Natural killer cell treated with Interleukin-12 subunit alpha and Interleukin-12 subunit beta and Interleukin-15 and Interleukin-18, amount 100 ng/mL, for 72 hours (primary cell): ENCODE data around the gene LMTK2. TPM values are rescaled to one million over a fixed set of nuclear protein-coding genes. Genes with fewer than 3 reads are reported as not detected.

Experiments
- ATAC-seq, 2 donors: fragments of 150-1000 bp; cut with Tn5 transposase in 1 of 2; sonication (Bioruptor Pico), chemical (Tn5 transposase) in 1 of 2; 2 replicates each; pipeline ENCODE4 v1.10.0; 2021
- DNase-seq: peaks from one replicate; pipeline ENCODE4 v3.0.0; 2022; ENCODE audit warnings: low spot score
- H3K27ac Mint-ChIP-seq, 2 donors: 1 replicate in 1 of 2; 2 replicates in 1 of 2; pipeline ENCODE4 v1.8.0; 2022; ENCODE audit warnings: mixed read lengths in 2 of 2, mild to moderate bottlenecking in 1 of 2, moderate library complexity in 1 of 2
- H3K27me3 Mint-ChIP-seq, 2 donors: 1 replicate in 1 of 2; 2 replicates in 1 of 2; pipeline ENCODE4 v1.8.0; 2022; ENCODE audit warnings: mixed read lengths in 2 of 2
- H3K36me3 Mint-ChIP-seq: one replicate; pipeline ENCODE4 v1.8.0; 2022; ENCODE audit warnings: mixed read lengths
- H3K4me1 Mint-ChIP-seq, 2 donors: 1 replicate in 1 of 2; 2 replicates in 1 of 2; pipeline ENCODE4 v1.8.0; 2022; ENCODE audit warnings: low read depth in 2 of 2, mixed read lengths in 2 of 2, mild to moderate bottlenecking in 1 of 2
- H3K4me3 Mint-ChIP-seq: one replicate; pipeline ENCODE4 v1.8.0; 2022; ENCODE audit warnings: mixed read lengths
- H3K9me3 Mint-ChIP-seq: 2 replicates; pipeline ENCODE4 v1.8.0; 2022; ENCODE audit warnings: mixed read lengths
- total RNA-seq, 2 donors: library from RNA; stranded (reverse); gene quantifications; one replicate each; pipeline ENCODE4 v1.2.3, GENCODE V29; 2022

The LMTK2 gene
- total RNA-seq, 2 donors from 2014 or later, result 26.7 to 31.0 TPM

DNA sequence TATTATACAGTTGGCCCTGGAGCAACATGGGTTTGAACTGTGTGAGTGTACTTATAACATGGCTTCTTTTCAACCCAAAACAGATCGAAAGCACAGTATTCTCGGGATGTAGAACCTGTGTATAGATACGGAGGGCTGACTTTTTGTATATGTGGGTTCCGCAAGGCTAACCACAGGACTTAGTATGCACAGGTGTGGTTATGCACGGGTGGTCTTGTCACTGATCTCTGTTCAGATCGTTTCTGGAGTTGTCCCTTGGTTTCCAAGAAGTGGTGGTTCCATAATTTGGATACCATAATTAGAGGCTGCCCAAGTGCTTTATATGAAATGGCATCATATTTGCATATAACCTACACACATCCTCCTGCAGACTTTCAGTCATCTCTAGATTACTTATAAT lies 93.7 kb downstream of the LMTK2 start:
- peaks cover 28% of the 10 kb centered on the region in 2 donors for H3K4me1 Mint-ChIP-seq

DNA sequence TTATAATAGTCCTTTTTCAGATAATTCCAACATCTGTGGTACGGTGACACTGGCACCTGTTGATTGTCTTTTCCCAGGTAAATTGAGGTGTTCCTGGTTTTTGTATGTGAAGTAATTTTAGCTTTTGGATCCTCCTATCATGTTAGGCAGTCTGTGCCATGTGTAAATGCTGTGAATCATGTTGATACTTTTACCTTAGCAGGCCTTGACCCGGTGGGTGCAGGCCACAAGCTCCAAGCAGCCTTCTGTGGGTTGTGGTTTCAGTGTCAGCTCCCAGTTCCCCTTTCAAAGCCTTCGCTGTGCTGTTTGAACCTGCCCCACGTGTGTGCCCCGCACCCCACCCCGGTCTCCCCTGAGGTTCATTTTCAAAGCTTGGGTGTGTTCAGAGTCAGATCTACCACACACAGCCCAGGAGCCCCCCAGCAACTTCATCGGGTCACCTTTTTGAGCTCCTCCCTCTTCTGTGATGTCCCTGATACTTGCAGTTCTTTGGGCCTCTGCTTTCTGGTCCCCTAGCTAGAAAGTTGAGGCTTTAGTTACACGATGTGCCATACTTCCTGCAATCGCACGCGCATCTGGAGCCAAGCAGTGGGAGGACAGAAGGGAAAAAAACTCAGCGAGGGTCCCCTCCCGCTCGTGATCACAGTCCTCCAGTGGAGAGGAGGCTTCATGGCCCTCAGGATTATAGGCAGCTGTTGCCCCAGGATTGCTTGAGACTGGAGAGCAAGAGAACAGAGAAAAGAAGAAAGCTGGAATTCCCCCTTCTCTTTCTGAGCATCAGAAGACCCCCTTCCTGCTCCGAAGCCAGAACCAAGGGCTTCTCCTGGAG lies 95.9 kb downstream of the LMTK2 start:
- ATAC-seq, result peak; percentile 83 to 87
- peaks cover 28% of the 10 kb centered on the region in 2 donors for H3K4me1 Mint-ChIP-seq
- no peaks in the 10 kb centered on the region for H3K27me3 Mint-ChIP-seq
- peak overlapping the region; percentile 54 for H3K4me3 Mint-ChIP-seq
- peaks cover 26% of the 10 kb centered on the region for H3K36me3 Mint-ChIP-seq
- no peaks in the 10 kb centered on the region for H3K9me3 Mint-ChIP-seq
- DNase-seq, result no peak
- peak overlapping the region; percentile 7 to 27 for H3K27ac Mint-ChIP-seq

More for the DNA sequence above, 93.7 kb downstream of the LMTK2 start:
- DNase-seq (no peak), ATAC-seq (no peak)
- peaks cover 22% of the 10 kb centered on the region for H3K36me3 Mint-ChIP-seq
- no peaks in the 10 kb centered on the region for H3K9me3 Mint-ChIP-seq
- H3K4me3 Mint-ChIP-seq, result no peak overlapping the region
- H3K27me3 Mint-ChIP-seq, result no peaks in the 10 kb centered on the region
- no peak overlapping the region for H3K27ac Mint-ChIP-seq

GRCh38 chr7:98203261-98203963 lies 96.8 kb downstream of the LMTK2 start:
- H3K4me1 Mint-ChIP-seq, result peaks cover 28% of the 10 kb centered on the region in 2 donors
- H3K9me3 Mint-ChIP-seq, result no peaks in the 10 kb centered on the region

DNA sequence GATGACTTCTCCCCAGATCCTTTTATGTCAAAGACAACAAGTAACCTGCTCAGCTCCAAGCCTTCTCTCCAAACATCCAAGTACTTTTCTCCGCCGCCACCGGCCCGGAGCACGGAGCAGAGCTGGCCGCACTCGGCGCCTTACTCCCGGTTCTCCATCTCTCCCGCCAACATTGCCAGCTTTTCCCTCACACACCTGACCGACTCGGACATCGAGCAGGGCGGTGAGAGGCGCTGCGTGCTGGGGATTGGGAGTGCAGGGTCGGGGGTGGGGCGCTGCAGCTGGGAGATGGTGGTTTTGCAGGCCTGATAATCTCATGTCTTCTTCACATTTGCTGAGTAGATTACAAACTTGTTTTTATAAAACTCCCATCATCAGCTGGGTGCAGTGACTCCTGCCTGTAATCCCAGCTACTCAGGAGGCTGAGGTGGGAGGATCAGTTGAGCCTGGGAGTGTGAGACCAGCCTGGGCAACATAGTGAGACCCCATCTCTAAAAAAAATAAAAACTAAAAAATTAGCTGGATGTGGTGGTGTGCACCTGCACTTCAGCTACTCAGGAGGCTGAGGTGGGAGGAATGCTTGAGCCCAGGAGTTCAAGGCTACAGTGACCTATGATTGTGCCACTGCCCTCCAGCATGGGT lies 97.4 kb downstream of the LMTK2 start:
- no peak overlapping the region for H3K27ac Mint-ChIP-seq
- DNase-seq, result no peak
- peaks cover 26 to 28% of the 10 kb centered on the region in 2 donors for H3K4me1 Mint-ChIP-seq
- H3K36me3 Mint-ChIP-seq, result peaks cover 18% of the 10 kb centered on the region
- no peaks in the 10 kb centered on the region for H3K9me3 Mint-ChIP-seq
- no peak overlapping the region for H3K4me3 Mint-ChIP-seq
- no peaks in the 10 kb centered on the region for H3K27me3 Mint-ChIP-seq
- ATAC-seq, result no peak

More at GRCh38 chr7:98203261-98203963, 96.8 kb downstream of the LMTK2 start:
- no peak overlapping the region for H3K4me3 Mint-ChIP-seq
- H3K27me3 Mint-ChIP-seq, result no peaks in the 10 kb centered on the region
- ATAC-seq (no peak), DNase-seq (no peak)
- H3K27ac Mint-ChIP-seq, result no peak overlapping the region
- peaks cover 21% of the 10 kb centered on the region for H3K36me3 Mint-ChIP-seq

GRCh38 chr7:98204670-98205069 lies 98.0 kb downstream of the LMTK2 start:
- Mint-ChIP-seq H3K36me3 (peaks cover 14% of the 10 kb centered on the region), H3K27me3 (no peaks in the 10 kb centered on the region), H3K27ac (no peak overlapping the region), H3K4me1 (peaks cover 23 to 28% of the 10 kb centered on the region in 2 donors), H3K9me3 (no peaks in the 10 kb centered on the region), H3K4me3 (no peak overlapping the region)
- ATAC-seq (no peak), DNase-seq (no peak)

DNA sequence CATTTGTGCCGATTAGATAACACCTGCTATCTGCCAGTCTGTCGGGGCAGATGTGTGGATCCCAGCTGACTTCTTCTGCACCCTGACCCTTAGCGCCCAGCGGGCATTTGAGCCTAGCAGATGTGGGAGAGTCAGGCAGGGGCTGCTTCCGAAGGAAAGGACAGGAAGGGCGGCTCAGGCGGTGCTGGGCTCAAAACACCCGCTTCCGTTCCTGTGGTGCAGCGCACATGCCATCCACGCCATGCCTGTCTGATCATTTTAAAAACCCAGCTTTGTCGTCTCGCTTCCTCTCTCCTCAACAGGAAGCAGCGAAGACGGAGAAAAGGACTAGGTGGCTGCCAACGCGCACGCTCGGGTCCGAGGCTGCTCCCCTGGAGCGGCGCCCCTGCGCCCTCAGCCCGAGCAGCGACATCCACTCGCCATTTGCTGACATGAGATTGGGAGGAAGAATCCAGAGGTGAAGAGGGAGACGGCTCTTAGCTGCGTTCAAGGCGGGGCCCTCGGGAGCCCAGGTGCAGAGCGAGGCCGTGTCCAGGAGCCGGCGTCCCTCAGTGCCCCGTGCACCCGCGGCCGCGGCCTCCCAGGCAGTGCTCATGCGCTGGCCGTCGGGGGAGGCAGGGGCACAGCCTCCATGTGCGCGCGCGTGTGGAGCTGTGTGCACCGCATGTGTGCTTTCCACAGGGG lies 98.6 kb downstream of the LMTK2 start:
- peaks cover 9% of the 10 kb centered on the region for H3K36me3 Mint-ChIP-seq
- ATAC-seq, result no peak
- no peaks in the 10 kb centered on the region for H3K9me3 Mint-ChIP-seq
- peaks cover 19 to 23% of the 10 kb centered on the region in 2 donors for H3K4me1 Mint-ChIP-seq
- no peaks in the 10 kb centered on the region for H3K27me3 Mint-ChIP-seq
- DNase-seq, result no peak
- no peak overlapping the region for H3K27ac Mint-ChIP-seq
- no peak overlapping the region for H3K4me3 Mint-ChIP-seq

- H3K27ac Mint-ChIP-seq, result no peak overlapping the region
Measured at GRCh38 chr7:98206451-98207330, 100.0 kb downstream of the LMTK2 start.

GRCh38 chr7:98209166-98209920 lies 102.7 kb downstream of the LMTK2 start:
- Mint-ChIP-seq H3K9me3 (no peaks in the 10 kb centered on the region), H3K4me1 (no peaks in the 10 kb centered on the region), H3K27me3 (no peaks in the 10 kb centered on the region), H3K36me3 (peaks cover 5% of the 10 kb centered on the region), H3K27ac (no peak overlapping the region), H3K4me3 (peak overlapping the region; percentile 8)
- DNase-seq (no peak), ATAC-seq (no peak)

More at GRCh38 chr7:98206451-98207330, 100.0 kb downstream of the LMTK2 start:
- H3K4me3 Mint-ChIP-seq, result no peak overlapping the region
- no peaks in the 10 kb centered on the region for H3K27me3 Mint-ChIP-seq
- peaks cover 12 to 13% of the 10 kb centered on the region in 2 donors for H3K4me1 Mint-ChIP-seq
- H3K36me3 Mint-ChIP-seq, result peaks cover 9% of the 10 kb centered on the region
- ATAC-seq (no peak), DNase-seq (no peak)
- H3K9me3 Mint-ChIP-seq, result no peaks in the 10 kb centered on the region

GRCh38 chr7:98210513-98211220 lies 104.0 kb downstream of the LMTK2 start:
- H3K9me3 Mint-ChIP-seq, result no peaks in the 10 kb centered on the region
- no peak for ATAC-seq
- no peak for DNase-seq
- H3K27me3 Mint-ChIP-seq, result no peaks in the 10 kb centered on the region
- H3K4me1 Mint-ChIP-seq, result no peaks in the 10 kb centered on the region
- no peak overlapping the region for H3K27ac Mint-ChIP-seq
- H3K4me3 Mint-ChIP-seq, result no peak overlapping the region
- peaks cover 5% of the 10 kb centered on the region for H3K36me3 Mint-ChIP-seq

GRCh38 chr7:98211221-98211675 lies 104.6 kb downstream of the LMTK2 start, which contains the start of gene BHLHA15:
Gene BHLHA15 (plus strand): TSS chr7:98211439. CDS start chr7:98212310, 871 bp downstream.
- H3K36me3 Mint-ChIP-seq, result no peaks in the 10 kb centered on the region
- H3K27me3 Mint-ChIP-seq, result no peaks in the 10 kb centered on the region
- H3K27ac Mint-ChIP-seq, result peak within 1 kb of the TSS in 1 of 2 donors; percentile 39
- peak within 1 kb of the TSS; percentile 51 for H3K4me3 Mint-ChIP-seq
- no peaks in the 10 kb centered on the region for H3K4me1 Mint-ChIP-seq
- no peaks in the 10 kb centered on the region for H3K9me3 Mint-ChIP-seq
- DNase-seq (no peak), ATAC-seq (peak; percentile 60 to 81)

DNA sequence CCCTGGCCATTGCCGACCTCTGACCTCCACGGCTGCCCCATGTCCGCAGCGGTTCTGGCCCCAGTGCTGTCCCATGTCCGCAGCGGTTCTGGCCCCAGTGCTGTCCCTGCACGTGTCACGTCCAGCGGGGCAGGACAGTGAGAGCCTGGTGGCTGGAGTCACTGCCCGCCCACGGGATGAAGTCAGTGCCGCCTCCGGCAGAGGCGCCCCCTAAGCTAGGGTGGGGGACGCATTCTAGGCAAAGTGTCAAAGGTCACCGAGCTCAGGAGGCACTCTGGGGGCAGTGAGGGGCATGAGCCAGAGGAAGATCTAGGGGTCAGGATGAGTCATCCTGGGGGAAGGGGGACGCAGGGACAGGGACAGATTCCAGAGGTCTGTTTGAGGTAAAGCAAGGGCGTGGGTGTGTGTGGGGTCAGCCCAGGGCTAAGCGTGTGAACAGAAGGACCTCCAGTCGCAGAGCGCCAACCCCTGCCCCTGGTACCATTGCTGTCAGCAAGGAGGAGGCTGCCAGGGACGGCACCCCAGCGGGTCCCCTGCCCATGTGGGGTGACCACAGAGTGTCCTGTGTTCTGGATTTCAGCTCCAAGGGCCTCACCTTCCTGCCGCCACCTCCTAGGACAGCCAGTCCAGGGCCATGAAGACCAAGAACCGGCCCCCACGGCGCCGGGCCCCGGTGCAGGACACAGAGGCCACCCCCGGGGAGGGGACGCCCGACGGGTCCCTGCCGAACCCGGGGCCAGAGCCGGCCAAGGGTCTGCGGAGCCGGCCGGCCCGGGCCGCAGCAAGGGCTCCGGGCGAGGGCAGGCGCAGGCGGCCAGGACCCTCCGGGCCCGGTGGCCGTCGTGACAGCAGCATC lies 105.2 kb downstream of the LMTK2 start:
- H3K9me3 Mint-ChIP-seq, result no peaks in the 10 kb centered on the region
- DNase-seq (no peak), ATAC-seq (no peak)
- peak overlapping the region; percentile 51 for H3K4me3 Mint-ChIP-seq
- H3K4me1 Mint-ChIP-seq, result no peaks in the 10 kb centered on the region
- H3K27ac Mint-ChIP-seq, result peak overlapping the region in 1 of 2 donors; percentile 39
- H3K27me3 Mint-ChIP-seq, result no peaks in the 10 kb centered on the region
- no peaks in the 10 kb centered on the region for H3K36me3 Mint-ChIP-seq
